HG03097 (cell line): Measurements from ENCODE around the gene TP53I3.
"Not testable (repeated sequence)": the region's sequence is repeated elsewhere in the genome, so short reads cannot be mapped to it uniquely, and the experiment has no call there.

Source experiments
- ATAC-seq: cut with Tn5 transposase; IDR thresholded peaks from one replicate; pipeline ENCODE4 v1.9.1; 2021; ENCODE audit not compliant: unreplicated experiment, low FRiP score

Gene TP53I3

GRCh38 chr2:24101992-24102391 is 17.4 kb upstream of the TP53I3 start:
- ATAC-seq = no peak

GRCh38 chr2:24100732-24101131 is 16.1 kb upstream of the TP53I3 start:
- not testable (repeated sequence) for ATAC-seq

- not testable (repeated sequence) for ATAC-seq
Measured at GRCh38 chr2:24095171-24095677, 10.6 kb upstream of the TP53I3 start.

GRCh38 chr2:24093270-24093669 is 8.6 kb upstream of the TP53I3 start:
- not testable (repeated sequence) for ATAC-seq

GRCh38 chr2:24088821-24089359 is 4.3 kb upstream of the TP53I3 start:
- ATAC-seq = no peak

GRCh38 chr2:24087032-24087431 is 2.4 kb upstream of the TP53I3 start:
- ATAC-seq = no peak

GRCh38 chr2:24086241-24086640 is 1.6 kb upstream of the TP53I3 start:
- ATAC-seq = no peak

- no peak for ATAC-seq
Measured at GRCh38 chr2:24085200-24085489, 511 bp upstream of the TP53I3 start.

- ATAC-seq = peak; percentile 54
Measured at GRCh38 chr2:24083567-24084385, 858 bp downstream of the TP53I3 start.

- ATAC-seq = no peak
Measured at GRCh38 chr2:24082787-24083566, 1.7 kb downstream of the TP53I3 start.

- no peak for ATAC-seq
Measured at GRCh38 chr2:24080701-24081100, 3.9 kb downstream of the TP53I3 start.

GRCh38 chr2:24077879-24078278 is 6.8 kb downstream of the TP53I3 start:
- no peak for ATAC-seq

- no peak for ATAC-seq
Measured at GRCh38 chr2:24077535-24077877, 7.1 kb downstream of the TP53I3 start.

- ATAC-seq = peak; percentile 8
Measured at GRCh38 chr2:24076849-24077534, 7.6 kb downstream of the TP53I3 start.

GRCh38 chr2:24075915-24076848 is 8.5 kb downstream of the TP53I3 start, which contains the start of gene SF3B6:
Gene SF3B6, minus strand, starts transcription at chr2:24076326. Its CDS starts 97 bp downstream, at chr2:24076229.
- peak; percentile 87 for ATAC-seq

- no peak for ATAC-seq
Measured at GRCh38 chr2:24075259-24075658, 9.4 kb downstream of the TP53I3 start.

- no peak for ATAC-seq
Measured at GRCh38 chr2:24073816-24074215, 10.8 kb downstream of the TP53I3 start.

GRCh38 chr2:24072259-24072658 is 12.4 kb downstream of the TP53I3 start:
- ATAC-seq = no peak

GRCh38 chr2:24065341-24065740 is 19.3 kb downstream of the TP53I3 start:
- ATAC-seq = no peak
